ENCODE results near the gene HMGB4.

DNA sequence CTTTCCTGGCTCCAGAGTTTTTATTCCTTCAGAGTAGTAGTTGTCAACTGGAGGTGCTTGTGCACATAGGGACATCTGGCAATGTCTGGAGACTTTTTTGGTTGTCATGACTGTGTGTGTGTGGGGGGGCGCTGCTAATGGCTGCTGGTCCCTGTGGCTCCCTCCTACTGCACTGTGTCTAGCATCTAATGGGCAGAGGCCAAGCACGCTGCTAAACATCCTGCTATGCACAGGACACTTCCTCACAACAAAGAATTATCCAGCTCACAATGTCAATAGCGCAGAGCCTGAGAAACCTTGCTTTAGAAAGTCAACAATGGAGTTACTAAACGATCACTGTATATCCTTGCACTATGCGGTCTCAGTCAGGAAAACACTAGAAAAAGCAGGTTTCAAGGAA lies 19.7 kb upstream of the HMGB4 start:
- TF ChIP-seq, protein P1, sequence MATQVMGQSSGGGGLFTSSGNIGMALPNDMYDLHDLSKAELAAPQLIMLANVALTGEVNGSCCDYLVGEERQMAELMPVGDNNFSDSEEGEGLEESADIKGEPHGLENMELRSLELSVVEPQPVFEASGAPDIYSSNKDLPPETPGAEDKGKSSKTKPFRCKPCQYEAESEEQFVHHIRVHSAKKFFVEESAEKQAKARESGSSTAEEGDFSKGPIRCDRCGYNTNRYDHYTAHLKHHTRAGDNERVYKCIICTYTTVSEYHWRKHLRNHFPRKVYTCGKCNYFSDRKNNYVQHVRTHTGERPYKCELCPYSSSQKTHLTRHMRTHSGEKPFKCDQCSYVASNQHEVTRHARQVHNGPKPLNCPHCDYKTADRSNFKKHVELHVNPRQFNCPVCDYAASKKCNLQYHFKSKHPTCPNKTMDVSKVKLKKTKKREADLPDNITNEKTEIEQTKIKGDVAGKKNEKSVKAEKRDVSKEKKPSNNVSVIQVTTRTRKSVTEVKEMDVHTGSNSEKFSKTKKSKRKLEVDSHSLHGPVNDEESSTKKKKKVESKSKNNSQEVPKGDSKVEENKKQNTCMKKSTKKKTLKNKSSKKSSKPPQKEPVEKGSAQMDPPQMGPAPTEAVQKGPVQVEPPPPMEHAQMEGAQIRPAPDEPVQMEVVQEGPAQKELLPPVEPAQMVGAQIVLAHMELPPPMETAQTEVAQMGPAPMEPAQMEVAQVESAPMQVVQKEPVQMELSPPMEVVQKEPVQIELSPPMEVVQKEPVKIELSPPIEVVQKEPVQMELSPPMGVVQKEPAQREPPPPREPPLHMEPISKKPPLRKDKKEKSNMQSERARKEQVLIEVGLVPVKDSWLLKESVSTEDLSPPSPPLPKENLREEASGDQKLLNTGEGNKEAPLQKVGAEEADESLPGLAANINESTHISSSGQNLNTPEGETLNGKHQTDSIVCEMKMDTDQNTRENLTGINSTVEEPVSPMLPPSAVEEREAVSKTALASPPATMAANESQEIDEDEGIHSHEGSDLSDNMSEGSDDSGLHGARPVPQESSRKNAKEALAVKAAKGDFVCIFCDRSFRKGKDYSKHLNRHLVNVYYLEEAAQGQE (IDR thresholded peaks at IDR 0.05; ENCODE audit: borderline replicate concordance) = no peak
- no peak for TF ChIP-seq SMC3 (conservative IDR thresholded peaks at IDR 0.05; ENCODE audit: poor library complexity)
- TF ChIP-seq, protein P2, sequence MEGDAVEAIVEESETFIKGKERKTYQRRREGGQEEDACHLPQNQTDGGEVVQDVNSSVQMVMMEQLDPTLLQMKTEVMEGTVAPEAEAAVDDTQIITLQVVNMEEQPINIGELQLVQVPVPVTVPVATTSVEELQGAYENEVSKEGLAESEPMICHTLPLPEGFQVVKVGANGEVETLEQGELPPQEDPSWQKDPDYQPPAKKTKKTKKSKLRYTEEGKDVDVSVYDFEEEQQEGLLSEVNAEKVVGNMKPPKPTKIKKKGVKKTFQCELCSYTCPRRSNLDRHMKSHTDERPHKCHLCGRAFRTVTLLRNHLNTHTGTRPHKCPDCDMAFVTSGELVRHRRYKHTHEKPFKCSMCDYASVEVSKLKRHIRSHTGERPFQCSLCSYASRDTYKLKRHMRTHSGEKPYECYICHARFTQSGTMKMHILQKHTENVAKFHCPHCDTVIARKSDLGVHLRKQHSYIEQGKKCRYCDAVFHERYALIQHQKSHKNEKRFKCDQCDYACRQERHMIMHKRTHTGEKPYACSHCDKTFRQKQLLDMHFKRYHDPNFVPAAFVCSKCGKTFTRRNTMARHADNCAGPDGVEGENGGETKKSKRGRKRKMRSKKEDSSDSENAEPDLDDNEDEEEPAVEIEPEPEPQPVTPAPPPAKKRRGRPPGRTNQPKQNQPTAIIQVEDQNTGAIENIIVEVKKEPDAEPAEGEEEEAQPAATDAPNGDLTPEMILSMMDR (IDR thresholded peaks at IDR 0.05; ENCODE audit: poor library complexity, severe bottlenecking) = no peak

Measured in neural cell (in vitro differentiated cells).